ENCODE data around the gene TNKS2. TPM values are rescaled to one million over a fixed set of nuclear protein-coding genes. Genes with fewer than 3 reads are reported as not detected.

TNKS2 gene
- polyA plus RNA-seq, 1 of the 3 experiments (the other 2 are of a cell fraction): 12.5 TPM

DNA sequence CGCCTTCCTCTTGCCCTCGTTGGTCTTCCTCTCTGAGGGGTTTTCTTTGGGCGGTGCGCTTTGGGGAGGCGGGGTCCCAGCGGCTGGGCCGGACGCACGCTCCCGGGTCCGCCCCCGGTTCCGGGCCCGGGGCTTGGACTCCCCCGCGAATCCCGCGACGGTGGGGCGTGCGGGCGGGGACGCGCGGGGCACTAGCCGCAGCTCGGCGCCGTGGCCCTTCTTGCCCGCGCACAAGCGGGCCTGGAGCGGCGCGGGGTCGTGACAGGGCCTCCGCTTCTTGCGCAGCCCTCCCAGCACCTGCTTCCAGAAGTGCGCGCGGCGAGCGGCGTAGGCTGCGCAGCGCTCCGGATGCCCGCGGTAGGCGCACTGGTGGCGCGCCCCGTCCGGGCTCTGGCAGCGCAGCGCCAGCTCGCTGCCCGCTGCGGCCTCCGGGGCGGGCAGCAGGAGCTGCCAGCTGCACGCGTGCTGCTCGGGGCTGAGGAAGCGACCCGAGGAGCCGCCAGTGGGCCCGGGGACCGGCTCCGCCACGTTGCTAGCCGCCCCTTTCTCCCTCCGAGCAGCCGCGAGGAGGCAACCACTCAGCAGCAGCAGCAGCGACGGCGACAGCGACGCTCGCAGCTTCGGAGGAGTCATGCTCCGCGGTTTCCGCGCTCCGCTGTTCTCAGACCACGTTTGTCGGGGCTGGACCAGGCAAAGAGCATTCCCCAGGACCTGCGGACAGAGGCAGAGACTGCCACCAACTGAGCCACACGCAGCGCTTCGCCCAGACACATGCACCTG lies 110.3 kb downstream of the TNKS2 start (continued):
- TF ChIP-seq EP300 (IDR thresholded peaks at IDR 0.05; ENCODE audit: borderline replicate concordance in 1 of 2, low read depth in 1 of 2, low read length in 1 of 2) (0 out of 4 replicates have a peak, but pooled peaks of 1 of the 2 experiments have one; percentile 7), ZBTB33 (IDR thresholded peaks at IDR 0.05; ENCODE audit: borderline replicate concordance, low read depth) (no peak)
- TF ChIP-seq, protein P1, sequence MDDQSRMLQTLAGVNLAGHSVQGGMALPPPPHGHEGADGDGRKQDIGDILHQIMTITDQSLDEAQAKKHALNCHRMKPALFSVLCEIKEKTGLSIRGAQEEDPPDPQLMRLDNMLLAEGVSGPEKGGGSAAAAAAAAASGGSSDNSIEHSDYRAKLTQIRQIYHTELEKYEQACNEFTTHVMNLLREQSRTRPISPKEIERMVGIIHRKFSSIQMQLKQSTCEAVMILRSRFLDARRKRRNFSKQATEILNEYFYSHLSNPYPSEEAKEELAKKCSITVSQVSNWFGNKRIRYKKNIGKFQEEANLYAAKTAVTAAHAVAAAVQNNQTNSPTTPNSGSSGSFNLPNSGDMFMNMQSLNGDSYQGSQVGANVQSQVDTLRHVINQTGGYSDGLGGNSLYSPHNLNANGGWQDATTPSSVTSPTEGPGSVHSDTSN (IDR thresholded peaks at IDR 0.05): no peak

GRCh38 chr10:91909117-91909677 lies 111.0 kb downstream of the TNKS2 start, which contains the start of gene FGFBP3:
Gene FGFBP3 (minus strand): TSS chr10:91909486. CDS start chr10:91908969, 517 bp downstream.
- no peaks in the 10 kb centered on the region for H3K9me2 ChIP-seq
- no peaks in the 10 kb centered on the region for H4K20me1 ChIP-seq (ENCODE audit: insufficient read depth)
- peak within 1 kb of the TSS; percentile 92 for H3K4me2 ChIP-seq
- peak within 1 kb of the TSS; percentile 62; the same call in 1 of the 2 replicates for H3K9ac ChIP-seq
- H3K27ac ChIP-seq (ENCODE audit: low read depth in 2 of 2, low read length in 1 of 2): peak within 1 kb of the TSS in 1 of 2 experiments; percentile 70; a peak in 2 of 4 replicates
- H3K27me3 ChIP-seq (ENCODE audit: insufficient read depth): no peaks in the 10 kb centered on the region
- DNase-seq: peak; percentile 72
- POLR2A ChIA-PET: interaction anchor here (2.0 kb wide), 1 partner anchor 14 kb away, joined by 11 read pairs; the partner anchor contains the start of gene BTAF1
- TF ChIP-seq, protein P1 (IDR thresholded peaks at IDR 0.05): no peak
- TF ChIP-seq CHD2 (IDR thresholded peaks at IDR 0.05; ENCODE audit: low read length, partially characterized antibody) (peak; percentile 28), SMC3 (IDR thresholded peaks at IDR 0.05; ENCODE audit: low read depth, low read length) (peak; percentile 8; the same call in 1 of the 2 replicates), RCOR1 (IDR thresholded peaks at IDR 0.05; ENCODE audit: low read length) (0 out of 2 replicates have a peak, but pooled peaks have one; percentile 1)
- H3F3A ChIP-seq (replicated peaks; ENCODE audit: insufficient read depth): peaks cover 12% of the 10 kb centered on the region
- H3K9me3 ChIP-seq: no peaks in the 10 kb centered on the region; the same call in 1 of the 2 replicates
- H3K4me1 ChIP-seq (ENCODE audit: control insufficient read depth in 1 of 2, insufficient read depth in 2 of 2, low read depth in 1 of 2, low read length in 1 of 2): peaks cover 2 to 3% of the 10 kb centered on the region in 2 experiments; a peak in 1 of 4 replicates
- CTCF ChIA-PET: interaction anchor here (0.8 to 3.1 kb wide), 12 partner anchors 10 to 611 kb away, joined by 3 to 24 read pairs (median 3); partner anchors contain the start of genes BTAF1 and TNKS2
- H3K4me3 ChIP-seq (ENCODE audit: low read depth in 2 of 2, low read length in 1 of 2): peak within 1 kb of the TSS; percentile 74 to 80
- H2AFZ ChIP-seq (ENCODE audit: low read depth): peak within 1 kb of the TSS; percentile 86
- H3K79me2 ChIP-seq (ENCODE audit: insufficient read depth): no peaks in the 10 kb centered on the region; the same call in 1 of the 2 replicates
- peaks cover 0 to 3% of the 10 kb centered on the region in 2 experiments for H3K36me3 ChIP-seq (replicated peaks in 1 of 2; ENCODE audit: control insufficient read depth in 1 of 2, insufficient read depth in 2 of 2, low read length in 1 of 2)
- 2% methylated on average over 19 of the region's 19 CpGs for WGBS (ENCODE audit: low lambda C conversion rate)
